GM11168 (cell line): ENCODE data around the gene TRIM2.

ENCODE experiments used
- in situ Hi-C: fragments of 300-500 bp; cut with MboI; formaldehyde crosslinking; loops from one replicate; pipeline ENCODE4 v1.12.0; 2022; ENCODE audit warnings: low sequenced_read_pairs; ENCODE audit not compliant: unreplicated experiment

The TRIM2 gene

GRCh38 chr4:153220682-153221395, 16.6 kb downstream of the TRIM2 start:
- in situ Hi-C loops: no loop called here

GRCh38 chr4:153221783-153222706, 17.8 kb downstream of the TRIM2 start:
- in situ Hi-C loops: no loop called here

GRCh38 chr4:153222707-153223426, 18.6 kb downstream of the TRIM2 start:
- in situ Hi-C loops: no loop called here

- in situ Hi-C loops: no loop called here
Observed at GRCh38 chr4:153223427-153223801, 19.2 kb downstream of the TRIM2 start.

- in situ Hi-C loops: no loop called here
Observed at GRCh38 chr4:153223930-153224329, 19.7 kb downstream of the TRIM2 start.

GRCh38 chr4:153224474-153224873, 20.2 kb downstream of the TRIM2 start:
- in situ Hi-C loops: no loop called here

GRCh38 chr4:153227469-153228075, 23.3 kb downstream of the TRIM2 start:
- in situ Hi-C loops: no loop called here

- in situ Hi-C loops: no loop called here
Observed at GRCh38 chr4:153228512-153229140, 24.4 kb downstream of the TRIM2 start.

GRCh38 chr4:153229545-153229944, 25.3 kb downstream of the TRIM2 start:
- in situ Hi-C loops: no loop called here

- in situ Hi-C loops: no loop called here
Observed at GRCh38 chr4:153232768-153233167, 28.5 kb downstream of the TRIM2 start.

GRCh38 chr4:153233761-153234371, 29.6 kb downstream of the TRIM2 start:
- in situ Hi-C loops: no loop called here

- in situ Hi-C loops: no loop called here
Observed at GRCh38 chr4:153234885-153235284, 30.6 kb downstream of the TRIM2 start.

GRCh38 chr4:153238135-153238919, 34.1 kb downstream of the TRIM2 start:
- in situ Hi-C loops: no loop called here

- in situ Hi-C loops: no loop called here
Observed at GRCh38 chr4:153239409-153239808, 35.2 kb downstream of the TRIM2 start.

- in situ Hi-C loops: no loop called here
Observed at GRCh38 chr4:153241295-153241694, 37.1 kb downstream of the TRIM2 start.

- in situ Hi-C loops: no loop called here
Observed at GRCh38 chr4:153241970-153242838, 38.0 kb downstream of the TRIM2 start.

- in situ Hi-C loops: no loop called here
Observed at GRCh38 chr4:153242839-153243324, 38.6 kb downstream of the TRIM2 start.

GRCh38 chr4:153243468-153243867, 39.2 kb downstream of the TRIM2 start:
- in situ Hi-C loops: no loop called here
